K562 treated with DMSO at 1 percent for 12 hours (cell line): Measurements from ENCODE around the gene NELFCD. TPM values are rescaled to one million over a fixed set of nuclear protein-coding genes. Genes with fewer than 3 reads are reported as not detected.

Experiments used
- total RNA-seq: library from RNA; unstranded; fragments of 300-600 nt; gene quantifications from 2 replicates; pipeline ENCODE4 v1.2.3, GENCODE V29; 2022; ENCODE audit not compliant: insufficient read depth

Gene NELFCD
- 52.3 and 83.1 TPM in 2 replicates for total RNA-seq

GRCh38 chr20:58980711-58981627 lies at the start of gene NELFCD:
Gene NELFCD (plus strand): TSS chr20:58981256. CDS start chr20:58981310, 54 bp downstream.

DNA sequence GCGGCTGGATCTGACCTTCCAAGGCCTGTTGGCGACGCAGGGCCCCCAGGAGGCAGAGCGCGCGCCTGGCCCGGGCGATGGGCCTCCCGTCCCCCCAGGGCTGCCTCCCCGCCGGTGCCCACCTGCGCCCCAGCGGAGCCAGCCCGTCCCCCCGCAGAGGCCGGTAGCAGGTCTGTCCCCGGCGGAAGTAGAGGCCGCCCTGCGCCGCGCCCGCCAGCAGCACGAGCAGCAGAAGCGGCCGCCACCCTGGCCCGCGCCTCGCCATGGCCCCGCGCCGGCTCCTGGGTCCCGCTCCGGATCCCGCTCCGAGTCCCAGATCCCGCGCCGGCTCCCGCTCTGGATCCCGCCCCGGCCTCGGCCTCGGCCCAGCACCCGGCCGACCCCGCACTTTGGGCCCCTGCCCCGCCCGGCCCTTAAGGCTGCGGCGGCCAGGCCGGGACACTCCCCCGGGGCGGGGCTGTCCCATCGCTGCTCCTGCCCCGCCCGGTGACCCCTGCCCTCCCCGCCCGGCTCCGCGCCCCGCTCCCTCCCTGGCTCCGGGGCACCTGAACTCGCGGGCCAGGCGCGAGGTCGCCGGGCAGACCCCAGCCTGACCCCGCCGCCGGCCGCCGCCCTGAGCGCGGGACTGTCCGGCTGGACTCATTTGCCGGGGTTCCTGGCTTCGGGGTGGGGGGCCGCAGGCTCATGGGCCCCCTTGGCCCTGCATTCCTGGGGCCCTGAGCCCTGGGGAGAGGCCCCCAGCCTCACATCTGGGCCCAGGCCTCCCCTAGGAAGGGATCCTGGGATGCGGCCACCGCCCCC lies 26.0 kb downstream of the NELFCD start, which contains the start of gene CTSZ:
Gene CTSZ (minus strand): TSS at position 391 of the 801 bp plus-strand sequence. CDS start 126 bp downstream, at position 265.

DNA sequence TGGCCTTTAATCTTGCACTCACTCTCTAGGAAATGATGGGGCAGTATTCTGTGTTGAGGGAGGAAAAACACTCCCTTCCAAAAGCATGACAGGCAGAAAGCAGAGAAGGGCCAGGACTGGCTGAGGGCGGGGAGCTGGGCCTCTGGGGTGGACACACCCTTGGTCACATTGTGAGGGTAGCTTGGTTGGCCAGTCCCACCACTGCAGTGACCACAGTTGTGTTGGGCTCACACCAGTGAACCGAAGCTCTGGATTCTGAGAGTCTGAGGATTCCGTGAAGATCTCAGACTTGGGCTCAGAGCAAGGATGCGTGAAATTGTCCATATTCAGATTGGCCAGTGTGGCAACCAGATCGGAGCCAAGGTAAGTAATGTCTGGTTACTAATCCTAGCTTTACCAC lies 38.2 kb downstream of the NELFCD start, which contains the start of gene TUBB1:
Gene TUBB1 (plus strand): TSS at position 213 of the 400 bp plus-strand sequence. CDS start 94 bp downstream, at position 307.

GRCh38 chr20:59032023-59032712 lies 51.1 kb downstream of the NELFCD start, which contains the start of gene ATP5F1E:
Gene ATP5F1E (minus strand): TSS chr20:59032335. CDS start chr20:59032251, 84 bp downstream.

GRCh38 chr20:59042151-59042795 lies 61.2 kb downstream of the NELFCD start, which contains the start of gene PRELID3B:
Gene PRELID3B (minus strand): TSS chr20:59042786. CDS start chr20:59042730, 56 bp downstream.

Other genes with a start within 250 kb of the NELFCD start
- 2.0 TPM in 1 of 2 replicates, not detected in the other for gene GNAS-AS1, start 130.4 kb upstream of the NELFCD start, total RNA-seq
- 438 and 608 TPM in 2 replicates for gene GNAS, start 128.5 kb upstream of the NELFCD start, total RNA-seq
- 77.7 and 103 TPM in 2 replicates for gene CTSZ, start 26.0 kb downstream of the NELFCD start, total RNA-seq
- 1.1 TPM in 1 of 2 replicates, not detected in the other for gene TUBB1, start 38.2 kb downstream of the NELFCD start, total RNA-seq
- gene ATP5F1E, start 51.1 kb downstream of the NELFCD start, total RNA-seq: 17.7 and 24.9 TPM in 2 replicates
- gene PRELID3B, start 61.5 kb downstream of the NELFCD start, total RNA-seq: 20.8 and 34.6 TPM in 2 replicates
- gene ZNF831, start 182.6 kb downstream of the NELFCD start, total RNA-seq: not detected in 2 replicates